Measurements from ENCODE around the gene CWC22.
"Not testable (repeated sequence)": the region's sequence is repeated elsewhere in the genome, so short reads cannot be mapped to it uniquely, and the experiment has no call there.

Gene CWC22

GRCh38 chr2:179952658-179953057 is 54.4 kb downstream of the CWC22 start:
- in situ Hi-C loops (cut with MboI; ENCODE audit: low sequenced_read_pairs) = no loop called here

- in situ Hi-C loops (cut with MboI; ENCODE audit: low sequenced_read_pairs) = no loop called here
Observed at GRCh38 chr2:179951680-179952079, 55.4 kb downstream of the CWC22 start.

- in situ Hi-C loops (cut with MboI; ENCODE audit: low sequenced_read_pairs) = no loop called here
Observed at GRCh38 chr2:179950391-179950790, 56.7 kb downstream of the CWC22 start.

- in situ Hi-C loops (cut with MboI; ENCODE audit: low sequenced_read_pairs) = no loop called here
Observed at GRCh38 chr2:179949438-179949837, 57.7 kb downstream of the CWC22 start.

- in situ Hi-C loops (cut with MboI; ENCODE audit: low sequenced_read_pairs) = no loop called here
Observed at GRCh38 chr2:179948058-179948457, 59.0 kb downstream of the CWC22 start.

- in situ Hi-C loops (cut with MboI; ENCODE audit: low sequenced_read_pairs) = no loop called here
Observed at GRCh38 chr2:179946810-179947615, 60.1 kb downstream of the CWC22 start.

- in situ Hi-C loops (cut with MboI; ENCODE audit: low sequenced_read_pairs) = no loop called here
Observed at GRCh38 chr2:179946346-179946745, 60.8 kb downstream of the CWC22 start.

- in situ Hi-C loops (cut with MboI; ENCODE audit: low sequenced_read_pairs) = no loop called here
Observed at GRCh38 chr2:179939259-179939658, 67.8 kb downstream of the CWC22 start.

- in situ Hi-C loops (cut with MboI; ENCODE audit: low sequenced_read_pairs) = no loop called here
Observed at GRCh38 chr2:179938026-179938425, 69.1 kb downstream of the CWC22 start.

- in situ Hi-C loops (cut with MboI; ENCODE audit: low sequenced_read_pairs) = no loop called here
Observed at GRCh38 chr2:179936654-179937053, 70.4 kb downstream of the CWC22 start.

- in situ Hi-C loops (cut with MboI; ENCODE audit: low sequenced_read_pairs) = no loop called here
Observed at GRCh38 chr2:179936141-179936540, 71.0 kb downstream of the CWC22 start.

GRCh38 chr2:179932786-179933185 is 74.3 kb downstream of the CWC22 start:
- in situ Hi-C loops (cut with MboI; ENCODE audit: low sequenced_read_pairs) = no loop called here

GRCh38 chr2:179931502-179931901 is 75.6 kb downstream of the CWC22 start:
- in situ Hi-C loops (cut with MboI; ENCODE audit: low sequenced_read_pairs) = no loop called here

- in situ Hi-C loops (cut with MboI; ENCODE audit: low sequenced_read_pairs) = not testable (repeated sequence)
Observed at GRCh38 chr2:179929997-179930396, 77.1 kb downstream of the CWC22 start.

GRCh38 chr2:179927041-179927440 is 80.1 kb downstream of the CWC22 start:
- in situ Hi-C loops (cut with MboI; ENCODE audit: low sequenced_read_pairs) = no loop called here

- in situ Hi-C loops (cut with MboI; ENCODE audit: low sequenced_read_pairs) = no loop called here
Observed at GRCh38 chr2:179925713-179926112, 81.4 kb downstream of the CWC22 start.

- in situ Hi-C loops (cut with MboI; ENCODE audit: low sequenced_read_pairs) = no loop called here
Observed at GRCh38 chr2:179917272-179917671, 89.8 kb downstream of the CWC22 start.

GRCh38 chr2:179915395-179915992 is 91.6 kb downstream of the CWC22 start:
- in situ Hi-C loops (cut with MboI; ENCODE audit: low sequenced_read_pairs) = no loop called here

- in situ Hi-C loops (cut with MboI; ENCODE audit: low sequenced_read_pairs) = no loop called here
Observed at GRCh38 chr2:179913809-179914208, 93.3 kb downstream of the CWC22 start.

GRCh38 chr2:179911569-179911968 is 95.5 kb downstream of the CWC22 start:
- in situ Hi-C loops (cut with MboI; ENCODE audit: low sequenced_read_pairs) = no loop called here

GRCh38 chr2:179910735-179911113 is 96.4 kb downstream of the CWC22 start:
- in situ Hi-C loops (cut with MboI; ENCODE audit: low sequenced_read_pairs) = no loop called here
